ENCODE data around the gene OPN1SW. TPM values are rescaled to one million over a fixed set of nuclear protein-coding genes. Genes with fewer than 3 reads are reported as not detected.

The OPN1SW gene
- total RNA-seq, 4 donors from 2014 or later = not detected

DNA sequence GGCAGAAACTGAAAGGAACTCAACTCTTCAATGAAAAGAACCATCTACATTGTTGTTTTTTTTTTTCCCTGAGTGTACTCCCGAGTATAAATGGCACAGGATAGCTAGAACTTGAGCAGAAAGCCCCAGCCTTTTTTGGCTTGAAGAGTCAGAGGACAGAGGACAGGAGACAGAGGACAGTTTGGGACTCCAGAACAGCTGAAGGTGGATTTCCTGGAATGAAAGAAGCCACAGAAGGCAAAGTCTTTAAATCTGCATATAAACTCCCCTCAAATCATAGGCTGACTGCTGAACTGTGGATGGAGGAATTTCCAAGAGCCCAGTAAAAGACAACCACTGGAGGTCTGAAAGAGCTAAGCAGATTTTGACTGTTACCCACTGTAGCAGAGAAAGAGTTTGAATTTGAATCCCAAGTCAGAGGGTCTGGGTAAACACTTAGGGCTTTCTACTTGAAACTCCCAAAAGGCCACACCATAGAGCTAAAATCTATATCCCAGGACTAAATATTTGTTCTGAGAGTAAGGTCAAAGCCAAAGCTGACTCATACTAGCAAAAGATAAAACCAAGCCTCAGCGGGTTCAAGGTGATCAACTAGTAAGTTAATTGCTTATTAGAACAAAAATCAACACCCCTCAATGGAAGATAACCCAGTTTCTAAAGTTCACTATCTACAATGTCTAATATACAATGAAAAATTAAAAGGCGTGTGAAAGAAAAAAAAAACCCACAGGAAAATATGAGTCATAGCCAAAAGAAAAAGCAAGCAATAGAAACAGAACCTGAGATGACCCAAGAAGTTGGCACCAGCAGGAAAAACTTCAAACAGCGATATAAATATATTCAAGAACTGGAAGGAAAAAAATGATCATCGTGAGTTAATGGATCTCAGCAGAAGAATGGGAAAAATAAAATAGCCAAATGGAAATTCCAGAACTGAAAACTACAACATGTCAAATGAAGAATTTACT is 1.8 kb upstream of the OPN1SW start:
- DNase-seq (ENCODE audit: low spot score in 2 of 2) = no peak
- TF ChIP-seq POLR2A (IDR thresholded peaks at IDR 0.05) = no peak
- TF ChIP-seq, protein P1, sequence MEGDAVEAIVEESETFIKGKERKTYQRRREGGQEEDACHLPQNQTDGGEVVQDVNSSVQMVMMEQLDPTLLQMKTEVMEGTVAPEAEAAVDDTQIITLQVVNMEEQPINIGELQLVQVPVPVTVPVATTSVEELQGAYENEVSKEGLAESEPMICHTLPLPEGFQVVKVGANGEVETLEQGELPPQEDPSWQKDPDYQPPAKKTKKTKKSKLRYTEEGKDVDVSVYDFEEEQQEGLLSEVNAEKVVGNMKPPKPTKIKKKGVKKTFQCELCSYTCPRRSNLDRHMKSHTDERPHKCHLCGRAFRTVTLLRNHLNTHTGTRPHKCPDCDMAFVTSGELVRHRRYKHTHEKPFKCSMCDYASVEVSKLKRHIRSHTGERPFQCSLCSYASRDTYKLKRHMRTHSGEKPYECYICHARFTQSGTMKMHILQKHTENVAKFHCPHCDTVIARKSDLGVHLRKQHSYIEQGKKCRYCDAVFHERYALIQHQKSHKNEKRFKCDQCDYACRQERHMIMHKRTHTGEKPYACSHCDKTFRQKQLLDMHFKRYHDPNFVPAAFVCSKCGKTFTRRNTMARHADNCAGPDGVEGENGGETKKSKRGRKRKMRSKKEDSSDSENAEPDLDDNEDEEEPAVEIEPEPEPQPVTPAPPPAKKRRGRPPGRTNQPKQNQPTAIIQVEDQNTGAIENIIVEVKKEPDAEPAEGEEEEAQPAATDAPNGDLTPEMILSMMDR (IDR thresholded peaks at IDR 0.05) = no peak
- intact Hi-C loops (cut with DNase I; ENCODE audit: low total_unique reads) = no loop called here
- WGBS, 2 donors = 65 to 66% methylated on average over 5 of the region's 5 CpGs
- H3K4me3 ChIP-seq (ENCODE audit: low read depth, poor library complexity, severe bottlenecking) = no peak overlapping the region

DNA sequence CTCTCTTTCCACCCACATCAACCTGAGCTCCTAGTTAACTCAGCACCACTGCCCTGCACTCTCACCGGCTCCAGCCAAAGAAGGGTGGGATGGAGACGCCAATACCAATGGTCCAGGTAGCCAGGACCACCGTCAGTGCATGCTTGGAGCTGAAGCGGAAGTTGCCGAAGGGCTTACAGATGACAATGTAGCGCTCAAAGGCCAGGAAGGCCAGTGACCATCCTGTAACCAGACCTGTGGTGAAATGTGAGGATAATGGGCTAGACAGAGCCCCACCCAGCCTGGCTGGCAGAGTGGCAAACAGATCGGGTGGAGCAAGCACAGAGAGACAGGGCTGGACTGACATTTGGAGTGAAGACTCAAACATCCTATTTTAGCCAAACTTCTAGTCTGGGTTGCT is 673 bp downstream of the OPN1SW start:
- no peak overlapping the region for H3K4me3 ChIP-seq (ENCODE audit: low read depth, poor library complexity, severe bottlenecking)
- DNase-seq (ENCODE audit: low spot score in 2 of 2) = no peak
- WGBS, 2 donors = 83 to 85% methylated on average over 7 of the region's 7 CpGs
- TF ChIP-seq POLR2A (IDR thresholded peaks at IDR 0.05) = no peak
- TF ChIP-seq, protein P1 (IDR thresholded peaks at IDR 0.05) = no peak
- intact Hi-C loops (cut with DNase I; ENCODE audit: low total_unique reads) = no loop called here

DNA sequence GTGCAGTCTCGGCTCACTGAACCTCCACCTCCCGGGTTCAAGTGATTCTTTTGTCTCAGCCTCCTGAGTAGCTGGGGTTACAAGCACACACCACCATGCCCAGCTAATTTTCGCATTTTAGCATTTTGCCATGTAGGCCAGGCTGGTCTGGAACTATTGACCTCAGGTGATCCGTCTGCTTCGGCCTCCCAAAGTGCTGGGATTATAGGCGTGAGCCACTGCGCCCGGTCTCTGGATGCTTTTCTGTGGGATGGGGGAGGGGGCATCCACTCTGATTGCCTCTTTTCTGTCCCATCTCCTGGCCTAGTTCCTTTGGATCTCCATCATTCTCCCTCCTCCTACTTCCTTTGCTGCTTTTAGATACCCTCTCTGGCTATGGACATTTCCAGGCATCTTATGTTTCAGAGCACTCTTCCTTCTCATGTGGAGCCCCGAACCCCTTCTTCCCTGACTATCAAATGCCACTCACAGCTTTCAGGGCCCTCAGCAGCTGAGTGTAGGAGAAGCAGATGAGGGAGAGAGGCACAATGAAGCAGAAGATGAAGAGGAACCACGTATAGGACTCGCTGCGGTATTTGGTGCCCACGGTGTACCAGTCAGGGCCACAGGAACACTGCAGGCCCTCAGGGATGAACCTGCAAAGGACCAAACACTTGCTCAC is 1.4 kb downstream of the OPN1SW start:
- no peak overlapping the region for H3K4me3 ChIP-seq (ENCODE audit: low read depth, poor library complexity, severe bottlenecking)
- no peak for DNase-seq (ENCODE audit: low spot score in 2 of 2)
- intact Hi-C loops (cut with DNase I; ENCODE audit: low total_unique reads) = no loop called here
- TF ChIP-seq, protein P1 (IDR thresholded peaks at IDR 0.05) = no peak
- no peak for TF ChIP-seq POLR2A (IDR thresholded peaks at IDR 0.05)
- 91 to 94% methylated on average over 13 of the region's 13 CpGs for WGBS, 2 donors

DNA sequence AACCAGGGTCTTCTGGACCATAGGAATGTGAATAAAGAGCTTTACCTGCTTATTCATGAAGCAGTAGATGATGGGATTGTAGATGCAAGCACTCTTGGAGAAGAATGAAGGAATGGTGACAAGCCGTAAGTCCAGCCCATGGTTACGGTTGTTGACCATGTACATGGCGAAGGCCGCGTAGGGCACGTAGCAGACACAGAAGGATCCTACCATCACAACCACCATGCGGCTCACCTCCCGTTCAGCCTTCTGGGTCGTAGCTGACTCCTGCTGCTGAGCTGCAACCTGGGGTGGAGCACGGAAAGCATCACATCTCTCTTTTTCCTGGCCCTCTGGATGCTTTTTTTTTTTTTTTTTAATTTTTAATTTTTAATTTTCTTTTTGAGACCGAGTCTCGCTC is 2.0 kb downstream of the OPN1SW start:
- no peak overlapping the region for H3K4me3 ChIP-seq (ENCODE audit: low read depth, poor library complexity, severe bottlenecking)
- intact Hi-C loops (cut with DNase I; ENCODE audit: low total_unique reads) = no loop called here
- no peak for DNase-seq (ENCODE audit: low spot score in 2 of 2)
- WGBS, 2 donors = 94% methylated on average over 12 of the region's 12 CpGs
- TF ChIP-seq POLR2A (IDR thresholded peaks at IDR 0.05) = no peak
- TF ChIP-seq, protein P1 (IDR thresholded peaks at IDR 0.05) = no peak

DNA sequence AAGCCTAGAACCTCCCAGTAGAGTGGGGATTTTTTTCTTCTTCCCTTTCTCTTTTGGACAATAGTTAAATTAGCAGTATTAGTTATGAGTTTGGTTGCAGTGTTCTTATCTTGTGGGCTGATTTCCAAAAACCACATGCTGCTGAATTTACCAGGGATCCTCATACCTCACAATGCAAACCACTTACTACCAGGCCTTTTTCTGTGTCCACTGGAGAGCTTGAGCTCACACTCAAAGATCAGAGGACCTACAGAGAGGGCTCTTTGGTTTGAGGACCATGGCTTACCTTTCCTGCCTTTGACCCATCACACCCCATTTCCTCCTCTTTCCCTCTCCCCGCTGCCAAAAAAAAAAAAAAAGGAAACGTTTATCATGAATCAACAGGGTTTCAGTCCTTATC is 5.4 kb downstream of the OPN1SW start:
- 57 to 67% methylated on average over 2 of the region's 2 CpGs for WGBS, 2 donors

More for the DNA sequence above, 5.4 kb downstream of the OPN1SW start:
- TF ChIP-seq, protein P1 (IDR thresholded peaks at IDR 0.05) = no peak
- no peak for DNase-seq (ENCODE audit: low spot score in 2 of 2)
- intact Hi-C loops (cut with DNase I; ENCODE audit: low total_unique reads) = no loop called here
- H3K4me3 ChIP-seq (ENCODE audit: low read depth, poor library complexity, severe bottlenecking) = no peak overlapping the region
